Motor neuron (in vitro differentiated cells): Measurements from ENCODE around the gene FASTK. TPM values are rescaled to one million over a fixed set of nuclear protein-coding genes. Genes with fewer than 3 reads are reported as not detected.

Experiments used
- ATAC-seq, 8 experiments: fragments of 200-7000 bp; cut with Tn5 transposase; replicated peaks in 6 of 8; 2 replicates each; pipeline ENCODE4 v1.8.0; 2021; ENCODE audit warnings: mild to moderate bottlenecking in 8 of 8, moderate library complexity in 8 of 8
- H3K27ac ChIP-seq, 2 donors: fragments of 250-450 bp; sonication (Bioruptor Pico); 2 replicates each; pipeline ENCODE4 v1.9.0; 2021; ENCODE audit warnings: antibody characterized with exemption in 2 of 2, mild to moderate bottlenecking in 2 of 2, moderate library complexity in 1 of 2
- H3K4me1 ChIP-seq, 2 donors: fragments of 250-450 bp; sonication (Bioruptor Pico); replicated peaks in 1 of 2; 2 replicates each; pipeline ENCODE4 v1.6.1; 2021; ENCODE audit warnings: antibody characterized with exemption in 2 of 2, mild to moderate bottlenecking in 2 of 2, moderate library complexity in 1 of 2
- H3K4me3 ChIP-seq, 5 donors: fragments of 250-450 bp; sonication (Bioruptor Pico); 2 replicates each; pipeline ENCODE4 v1.9.0; 2021; ENCODE audit warnings: antibody characterized with exemption in 5 of 5, mild to moderate bottlenecking in 5 of 5, moderate library complexity in 4 of 5
- WGBS, 10 experiments: fragments of 450-650 bp; shearing (Covaris generic); methylation state at CpG; one replicate each; pipeline ENCODE4 v1.0.0; 2022; 5-methylcytosine and 5-hydroxymethylcytosine counted together
- in situ Hi-C, 9 experiments: fragments of 400-800 bp; cut with MboI; loops; one replicate each; pipeline ENCODE4 v1.15.0; 2021; ENCODE audit warnings: low sequenced_read_pairs in 9 of 9, low pct_unique_long_range_greater_than_20kb in 2 of 9; ENCODE audit not compliant: unreplicated experiment in 9 of 9
- total RNA-seq, 8 experiments: library from RNA; unstranded; fragments of 300-600 nt; gene quantifications; 2 replicates each; pipeline versions ENCODE4 v1.2.3 to v1.2.4, GENCODE V29; 2022

The FASTK gene
- total RNA-seq, 8 experiments from 2014 or later = 33.5 to 79.4 (median 59.9) TPM

- no peak overlapping the region for H3K4me3 ChIP-seq
- WGBS, 10 experiments = 64 to 100% (median 83%) methylated on average over 1 to 3 of the region's 3 CpGs; no CpG with 5 or more reads in 2 of the 10 experiments
- ATAC-seq = no peak
- in situ Hi-C loops = no loop called here
- no peak overlapping the region for H3K27ac ChIP-seq
- peaks cover 0 to 4% of the 10 kb centered on the region in 2 donors for H3K4me1 ChIP-seq
Measured at GRCh38 chr7:151102991-151103390, 22.4 kb upstream of the FASTK start.

- Histone ChIP-seq H3K27ac (no peak overlapping the region), H3K4me3 (no peak overlapping the region), H3K4me1 (peaks cover 0 to 4% of the 10 kb centered on the region in 2 donors)
- in situ Hi-C loops = no loop called here
- 60 to 100% (median 79%) methylated on average over 2 to 13 of the region's 24 CpGs; no CpG with 5 or more reads in 3 of the 10 experiments for WGBS, 10 experiments
- ATAC-seq = no peak
Measured at GRCh38 chr7:151101621-151102396, 21.2 kb upstream of the FASTK start.

GRCh38 chr7:151100921-151101320 is 20.3 kb upstream of the FASTK start:
- Histone ChIP-seq H3K4me3 (no peak overlapping the region), H3K27ac (no peak overlapping the region), H3K4me1 (peaks cover 0 to 4% of the 10 kb centered on the region in 2 donors)
- ATAC-seq = no peak
- in situ Hi-C loops = no loop called here
- WGBS, 10 experiments = 81% methylated on average over 4 of the region's 10 CpGs; no CpG with 5 or more reads in 9 of the 10 experiments

- Histone ChIP-seq H3K27ac (no peak overlapping the region), H3K4me3 (no peak overlapping the region), H3K4me1 (peaks cover 0 to 4% of the 10 kb centered on the region in 2 donors)
- in situ Hi-C loops = no loop called here
- 20 to 100% (median 67%) methylated on average over 1 to 17 of the region's 20 CpGs; no CpG with 5 or more reads in 5 of the 10 experiments for WGBS, 10 experiments
- peak in 3 of 8 experiments; percentile 36 to 64 (median 59) for ATAC-seq
Measured at GRCh38 chr7:151099486-151100211, 19.0 kb upstream of the FASTK start.

GRCh38 chr7:151095828-151096475 is 15.3 kb upstream of the FASTK start:
- ATAC-seq = peak in 5 of 8 experiments; percentile 61 to 91 (median 77)
- in situ Hi-C loops = no loop called here
- Histone ChIP-seq H3K27ac (no peak overlapping the region), H3K4me3 (no peak overlapping the region), H3K4me1 (no peaks in the 10 kb centered on the region)
- 40 to 97% (median 84%) methylated on average over 3 to 12 of the region's 17 CpGs; no CpG with 5 or more reads in 2 of the 10 experiments for WGBS, 10 experiments

- H3K4me1 ChIP-seq = no peaks in the 10 kb centered on the region
- no peak for ATAC-seq
- in situ Hi-C loops = no loop called here
- no peak overlapping the region for H3K4me3 ChIP-seq
- H3K27ac ChIP-seq = no peak overlapping the region
- WGBS, 10 experiments = 33 to 94% (median 71%) methylated on average over 1 to 8 of the region's 10 CpGs; no CpG with 5 or more reads in 2 of the 10 experiments
Measured at GRCh38 chr7:151095123-151095797, 14.7 kb upstream of the FASTK start.

- Histone ChIP-seq H3K27ac (no peak overlapping the region), H3K4me1 (peaks cover 3 to 5% of the 10 kb centered on the region in 2 donors), H3K4me3 (no peak overlapping the region)
- no peak for ATAC-seq
- WGBS, 10 experiments = 85 to 93% (median 91%) methylated on average over 2 to 3 of the region's 5 CpGs; no CpG with 5 or more reads in 6 of the 10 experiments
- in situ Hi-C loops = no loop called here
Measured at GRCh38 chr7:151094675-151095074, 14.1 kb upstream of the FASTK start.

- H3K4me1 ChIP-seq = peaks cover 12 to 14% of the 10 kb centered on the region in 2 donors
Measured at GRCh38 chr7:151093748-151094147, 13.1 kb upstream of the FASTK start.

GRCh38 chr7:151091988-151092387 is 11.4 kb upstream of the FASTK start:
- Histone ChIP-seq H3K4me3 (no peak overlapping the region), H3K27ac (no peak overlapping the region), H3K4me1 (peaks cover 20 to 22% of the 10 kb centered on the region in 2 donors)
- WGBS, 10 experiments = 88 to 100% (median 95%) methylated on average over 1 to 14 of the region's 14 CpGs; no CpG with 5 or more reads in 4 of the 10 experiments
- in situ Hi-C loops = no loop called here
- ATAC-seq = no peak

More at GRCh38 chr7:151093748-151094147, 13.1 kb upstream of the FASTK start:
- H3K4me3 ChIP-seq = no peak overlapping the region
- no peak overlapping the region for H3K27ac ChIP-seq
- 94 to 100% (median 98%) methylated on average over 1 to 6 of the region's 6 CpGs; no CpG with 5 or more reads in 4 of the 10 experiments for WGBS, 10 experiments
- in situ Hi-C loops = no loop called here
- ATAC-seq = no peak

GRCh38 chr7:151091431-151091830 is 10.8 kb upstream of the FASTK start:
- no peak for ATAC-seq
- H3K4me1 ChIP-seq = peaks cover 20 to 22% of the 10 kb centered on the region in 2 donors
- H3K27ac ChIP-seq = no peak overlapping the region
- WGBS, 10 experiments = 8 to 86% (median 48%) methylated on average over 1 to 4 of the region's 6 CpGs; no CpG with 5 or more reads in 3 of the 10 experiments
- H3K4me3 ChIP-seq = no peak overlapping the region
- in situ Hi-C loops = no loop called here

GRCh38 chr7:151091003-151091402 is 10.4 kb upstream of the FASTK start:
- 80 to 100% (median 83%) methylated on average over 1 to 2 of the region's 7 CpGs; no CpG with 5 or more reads in 7 of the 10 experiments for WGBS, 10 experiments
- ATAC-seq = no peak
- Histone ChIP-seq H3K27ac (no peak overlapping the region), H3K4me3 (no peak overlapping the region), H3K4me1 (peaks cover 20 to 22% of the 10 kb centered on the region in 2 donors)
- in situ Hi-C loops = no loop called here

- in situ Hi-C loops = no loop called here
- no peak overlapping the region for H3K4me3 ChIP-seq
- H3K4me1 ChIP-seq = peaks cover 22 to 27% of the 10 kb centered on the region in 2 donors
- ATAC-seq = no peak
- no peak overlapping the region for H3K27ac ChIP-seq
- 68 to 100% (median 89%) methylated on average over 1 to 7 of the region's 22 CpGs; no CpG with 5 or more reads in 3 of the 10 experiments for WGBS, 10 experiments
Measured at GRCh38 chr7:151089893-151090730, 9.5 kb upstream of the FASTK start.
